ENCODE results near the gene FOXA3.

DNA sequence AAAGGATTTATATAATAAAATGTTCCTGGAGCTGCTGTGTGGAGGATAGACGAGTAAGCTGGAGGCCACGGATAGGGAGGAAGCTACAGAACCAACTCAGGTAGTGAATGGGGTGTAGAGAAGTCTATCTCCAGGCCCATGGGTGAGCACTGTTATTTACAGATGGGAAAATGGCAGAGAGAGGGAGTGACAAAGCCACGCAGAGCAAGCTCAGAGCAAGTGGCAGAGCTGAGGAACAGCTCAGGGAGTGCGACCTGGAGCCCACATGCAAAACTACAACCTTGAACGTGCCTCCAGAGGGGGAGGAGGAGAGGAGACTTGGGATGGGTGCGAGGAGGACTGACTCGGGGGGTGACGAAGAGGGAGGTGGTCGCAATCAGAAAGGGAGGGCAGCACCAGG is 35.6 kb upstream of the FOXA3 start:
- TF ChIP-seq, protein P1, sequence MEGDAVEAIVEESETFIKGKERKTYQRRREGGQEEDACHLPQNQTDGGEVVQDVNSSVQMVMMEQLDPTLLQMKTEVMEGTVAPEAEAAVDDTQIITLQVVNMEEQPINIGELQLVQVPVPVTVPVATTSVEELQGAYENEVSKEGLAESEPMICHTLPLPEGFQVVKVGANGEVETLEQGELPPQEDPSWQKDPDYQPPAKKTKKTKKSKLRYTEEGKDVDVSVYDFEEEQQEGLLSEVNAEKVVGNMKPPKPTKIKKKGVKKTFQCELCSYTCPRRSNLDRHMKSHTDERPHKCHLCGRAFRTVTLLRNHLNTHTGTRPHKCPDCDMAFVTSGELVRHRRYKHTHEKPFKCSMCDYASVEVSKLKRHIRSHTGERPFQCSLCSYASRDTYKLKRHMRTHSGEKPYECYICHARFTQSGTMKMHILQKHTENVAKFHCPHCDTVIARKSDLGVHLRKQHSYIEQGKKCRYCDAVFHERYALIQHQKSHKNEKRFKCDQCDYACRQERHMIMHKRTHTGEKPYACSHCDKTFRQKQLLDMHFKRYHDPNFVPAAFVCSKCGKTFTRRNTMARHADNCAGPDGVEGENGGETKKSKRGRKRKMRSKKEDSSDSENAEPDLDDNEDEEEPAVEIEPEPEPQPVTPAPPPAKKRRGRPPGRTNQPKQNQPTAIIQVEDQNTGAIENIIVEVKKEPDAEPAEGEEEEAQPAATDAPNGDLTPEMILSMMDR (IDR thresholded peaks at IDR 0.05): no peak
- no peak for TF ChIP-seq POLR2A (IDR thresholded peaks at IDR 0.05)
